Stimulated activated CD8-positive, alpha-beta memory T cell treated with anti-CD3 and anti-CD28 coated beads, Interleukin-7, amount 100 ng/mL, for 48 hours (primary cell): ENCODE results near the gene PTPRD.

Experiments used
- DNase-seq, 2 donors: peaks; one replicate each; pipeline ENCODE4 v3.0.0-alpha.2; 2020; ENCODE audit warnings: low read depth in 1 of 2; ENCODE audit errors: extremely low read depth in 1 of 2

The PTPRD gene

GRCh38 chr9:8431505-8431904 is 2181.3 kb downstream of the PTPRD start:
- DNase-seq, result no peak

- DNase-seq, result no peak
Observed at GRCh38 chr9:8430945-8431344, 2181.9 kb downstream of the PTPRD start.

GRCh38 chr9:8429768-8430167 is 2183.0 kb downstream of the PTPRD start:
- no peak for DNase-seq

- DNase-seq, result no peak
Observed at GRCh38 chr9:8429157-8429556, 2183.6 kb downstream of the PTPRD start.

- DNase-seq, result no peak
Observed at GRCh38 chr9:8428389-8428788, 2184.4 kb downstream of the PTPRD start.

GRCh38 chr9:8424786-8425410 is 2187.9 kb downstream of the PTPRD start:
- no peak for DNase-seq

- no peak for DNase-seq
Observed at GRCh38 chr9:8420416-8420815, 2192.4 kb downstream of the PTPRD start.

GRCh38 chr9:8419596-8420275 is 2193.1 kb downstream of the PTPRD start:
- DNase-seq, result no peak

- no peak for DNase-seq
Observed at GRCh38 chr9:8417341-8417740, 2195.5 kb downstream of the PTPRD start.

GRCh38 chr9:8412327-8412726 is 2200.5 kb downstream of the PTPRD start:
- no peak for DNase-seq

- no peak for DNase-seq
Observed at GRCh38 chr9:8408575-8409190, 2204.1 kb downstream of the PTPRD start.

- DNase-seq, result no peak
Observed at GRCh38 chr9:8401961-8402705, 2210.7 kb downstream of the PTPRD start.

GRCh38 chr9:8400378-8400777 is 2212.4 kb downstream of the PTPRD start:
- DNase-seq, result no peak

GRCh38 chr9:8395022-8395421 is 2217.8 kb downstream of the PTPRD start:
- no peak for DNase-seq

- DNase-seq, result no peak
Observed at GRCh38 chr9:8394341-8394740, 2218.5 kb downstream of the PTPRD start.

GRCh38 chr9:8392866-8393265 is 2219.9 kb downstream of the PTPRD start:
- no peak for DNase-seq

GRCh38 chr9:8391566-8391965 is 2221.2 kb downstream of the PTPRD start:
- no peak for DNase-seq

- no peak for DNase-seq
Observed at GRCh38 chr9:8391132-8391531, 2221.7 kb downstream of the PTPRD start.

GRCh38 chr9:8390571-8390970 is 2222.2 kb downstream of the PTPRD start:
- no peak for DNase-seq

GRCh38 chr9:8389531-8389930 is 2223.3 kb downstream of the PTPRD start:
- DNase-seq, result no peak

GRCh38 chr9:8388132-8388531 is 2224.7 kb downstream of the PTPRD start:
- no peak for DNase-seq

GRCh38 chr9:8384091-8384490 is 2228.7 kb downstream of the PTPRD start:
- DNase-seq, result no peak
